GM23338 (cell line): ENCODE results near the gene TSFM. TPM values are rescaled to one million over a fixed set of nuclear protein-coding genes. Genes with fewer than 3 reads are reported as not detected.
A peak's percentile ranks its signal among the peaks of the same experiment; 100 is the strongest.

ENCODE experiments used
- ATAC-seq: fragments of 200-7000 bp; cut with Tn5 transposase; 3 replicates; pipeline ENCODE4 v1.9.1; 2020
- DNase-seq: peaks from one replicate; pipeline ENCODE4 v3.0.0-alpha.2; 2015; ENCODE audit warnings: low spot score
- H2AFZ ChIP-seq: fragments of 200-600 bp; sonication (generic); 2 replicates; pipeline ENCODE4 v1.8.0; 2016; ENCODE audit warnings: antibody characterized with exemption, mild to moderate bottlenecking, moderate library complexity
- H3F3A ChIP-seq: fragments of 200-600 bp; sonication (generic); replicated peaks from 2 replicates; pipeline ENCODE4 v1.8.0; 2017; ENCODE audit warnings: antibody characterized with exemption, mixed run types, low read depth
- H3K27ac ChIP-seq: fragments of 200-600 bp; sonication (generic); 2 replicates; pipeline ENCODE4 v1.6.1; 2016; ENCODE audit warnings: low read depth
- H3K27me3 ChIP-seq: fragments of 200-600 bp; sonication (generic); 2 replicates; pipeline ENCODE4 v1.8.0; 2016; ENCODE audit warnings: mild to moderate bottlenecking, mixed run types, moderate library complexity; ENCODE audit not compliant: insufficient read depth
- H3K36me3 ChIP-seq: fragments of 200-600 bp; sonication (generic); 2 replicates; pipeline ENCODE4 v1.8.0; 2016; ENCODE audit warnings: mild to moderate bottlenecking; ENCODE audit not compliant: insufficient read depth
- H3K4me1 ChIP-seq: fragments of 200-600 bp; sonication (generic); 2 replicates; pipeline ENCODE4 v1.8.0; 2016; ENCODE audit warnings: mild to moderate bottlenecking, moderate library complexity; ENCODE audit not compliant: insufficient read depth
- H3K4me2 ChIP-seq: fragments of 200-600 bp; sonication (generic); 2 replicates; pipeline ENCODE4 v1.7.1; 2017; ENCODE audit warnings: mixed run types
- H3K4me3 ChIP-seq: fragments of 200-600 bp; sonication (generic); 2 replicates; pipeline ENCODE4 v1.6.1; 2016; ENCODE audit warnings: mixed run types
- H3K79me2 ChIP-seq: fragments of 200-600 bp; sonication (generic); replicated peaks from 2 replicates; pipeline ENCODE4 v1.8.0; 2017; ENCODE audit warnings: mild to moderate bottlenecking; ENCODE audit not compliant: insufficient read depth
- H3K9me2 ChIP-seq: fragments of 200-600 bp; sonication (generic); 2 replicates; pipeline ENCODE4 v1.8.0; 2017; ENCODE audit not compliant: insufficient read depth
- H4K20me1 ChIP-seq: fragments of 200-600 bp; sonication (generic); replicated peaks from 2 replicates; pipeline ENCODE4 v1.8.0; 2017; ENCODE audit warnings: mild to moderate bottlenecking; ENCODE audit not compliant: insufficient read depth
- H3K27ac Mint-ChIP-seq: 2 replicates; pipeline ENCODE4 v1.8.0; 2020; ENCODE audit warnings: inconsistent platforms, mild to moderate bottlenecking, moderate library complexity, mixed read lengths
- H3K27me3 Mint-ChIP-seq: 3 replicates; pipeline ENCODE4 v1.8.0; 2022; ENCODE audit warnings: low read depth, mild to moderate bottlenecking, moderate library complexity, mixed read lengths, inconsistent platforms; ENCODE audit not compliant: insufficient read depth, poor library complexity
- H3K36me3 Mint-ChIP-seq: 3 replicates; pipeline ENCODE4 v1.8.0; 2021; ENCODE audit warnings: low read depth, mild to moderate bottlenecking, inconsistent platforms, moderate library complexity, mixed read lengths
- H3K4me1 Mint-ChIP-seq: 3 replicates; pipeline ENCODE4 v1.8.0; 2020; ENCODE audit warnings: mild to moderate bottlenecking, inconsistent platforms, mixed read lengths
- H3K4me3 Mint-ChIP-seq: 3 replicates; pipeline ENCODE4 v1.8.0; 2021; ENCODE audit warnings: moderate library complexity, mild to moderate bottlenecking, inconsistent platforms, mixed read lengths
- H3K9me3 Mint-ChIP-seq: 3 replicates; pipeline ENCODE4 v1.8.0; 2020; ENCODE audit warnings: moderate library complexity, mild to moderate bottlenecking, inconsistent platforms, mixed read lengths
- CREB1 ChIP-seq: fragments of 250-450 bp; sonication (Bioruptor Pico); IDR thresholded peaks from 2 replicates; pipeline ENCODE4 v1.5.0; 2020; ENCODE audit warnings: low read depth, mild to moderate bottlenecking, moderate library complexity
- EZH2 ChIP-seq: fragments of 200-600 bp; sonication (generic); IDR thresholded peaks from one replicate; pipeline ENCODE4 v1.8.0; 2017; ENCODE audit warnings: antibody characterized with exemption, mild to moderate bottlenecking, low read depth; ENCODE audit not compliant: unreplicated experiment
- JUNB ChIP-seq: IDR thresholded peaks from one replicate; pipeline ENCODE4 v1.6.1; 2016; ENCODE audit warnings: antibody characterized with exemption; ENCODE audit not compliant: unreplicated experiment
- POLR2AphosphoS5 ChIP-seq: IDR thresholded peaks from 2 replicates; pipeline ENCODE4 v1.6.1; 2016; ENCODE audit warnings: antibody characterized with exemption, low read depth
- ZNF331 ChIP-seq: fragments of 250-450 bp; sonication (Bioruptor Pico); IDR thresholded peaks from 2 replicates; pipeline ENCODE4 v1.5.0; 2020; ENCODE audit warnings: low read depth, mild to moderate bottlenecking, moderate library complexity
- polyA plus RNA-seq: library from polyadenylated mRNA; unstranded; fragments of >200 nt; fragmentation: Nextera tagmentation; extraction: Ambion mirVana; gene quantifications from 2 replicates; pipeline ENCODE4 v1.2.1, GENCODE V29; 2016
- total RNA-seq: library from RNA; depleted of rRNA; stranded (reverse); fragments of >200 nt; shearing (Covaris generic); gene quantifications from 2 replicates; pipeline ENCODE4 v1.2.3, GENCODE V29; 2014
- TF ChIP-seq, protein P1 (sequence below): IDR thresholded peaks from 2 replicates; pipeline ENCODE4 v1.6.1; 2016; ENCODE audit warnings: antibody characterized with exemption
- TF ChIP-seq, protein P2 (sequence below), 2 experiments: fragments of 200-600 bp in 1 of 2; sonication (generic) in 1 of 2; conservative IDR thresholded peaks; 2 replicates each; pipeline versions ENCODE4 v1.5.1 to v1.6.1; 2016 to 2017; ENCODE audit warnings: antibody characterized with exemption in 2 of 2, low read depth in 2 of 2, mild to moderate bottlenecking in 2 of 2, moderate library complexity in 1 of 2

Gene TSFM
- total and polyA plus RNA-seq, 2 experiments from 2014 or later = 29.5 to 43.1 TPM

DNA sequence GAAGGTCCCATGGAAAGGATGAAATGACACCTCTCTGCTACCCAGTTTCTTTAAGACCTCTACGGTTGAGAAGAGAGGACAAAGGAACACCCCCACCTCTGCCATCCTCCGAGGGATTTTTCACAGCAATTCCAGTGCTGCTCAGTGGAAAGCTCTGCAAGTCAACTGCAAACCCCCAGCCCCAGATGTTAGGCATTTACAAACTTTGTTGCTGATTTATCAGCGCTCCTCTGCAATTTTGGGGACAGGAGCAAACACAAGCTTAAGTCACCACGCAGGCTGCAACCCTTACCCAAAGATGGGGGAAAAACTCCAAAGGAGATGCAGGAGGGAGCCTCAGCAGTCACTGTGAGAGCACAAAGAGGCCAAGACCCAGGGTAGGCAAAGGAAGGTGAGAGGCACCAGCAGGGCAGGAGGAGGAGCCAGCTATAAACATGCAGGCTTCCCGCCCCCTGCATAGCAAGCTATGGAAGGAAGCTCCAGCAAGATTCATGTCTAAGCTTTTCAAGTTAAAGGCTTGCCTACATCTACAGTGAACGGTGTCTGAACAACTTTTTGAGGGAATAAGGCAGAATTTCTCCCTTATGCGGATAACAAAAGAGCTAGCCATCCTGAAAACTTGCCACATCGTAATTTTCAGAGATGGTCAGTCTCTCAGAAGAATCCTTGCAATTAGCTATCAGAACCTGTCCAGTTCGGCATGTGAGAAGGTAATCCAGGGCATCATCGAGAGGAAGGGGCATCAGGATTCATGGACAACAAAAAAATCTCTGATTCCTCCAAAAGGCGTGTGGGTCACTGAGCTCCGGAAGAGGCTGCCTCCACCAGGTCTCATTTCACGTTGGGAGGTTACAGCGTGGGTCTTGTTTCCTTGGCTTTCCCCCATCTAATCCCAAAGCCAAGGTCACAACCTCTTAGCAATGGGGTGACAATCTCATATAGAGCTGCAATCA lies 60.0 kb downstream of the TSFM start:
- peaks cover 48% of the 10 kb centered on the region for H4K20me1 ChIP-seq
- H3K27me3 ChIP-seq = no peaks in the 10 kb centered on the region
- Mint-ChIP-seq H3K4me1 (peaks cover 72% of the 10 kb centered on the region), H3K9me3 (no peaks in the 10 kb centered on the region), H3K27ac (peak overlapping the region; percentile 81), H3K4me3 (peak overlapping the region; percentile 84), H3K27me3 (peaks cover 6% of the 10 kb centered on the region), H3K36me3 (peaks cover 9% of the 10 kb centered on the region; the same call in 2 of the 3 replicates)
- no peak overlapping the region for H2AFZ ChIP-seq
- TF ChIP-seq, protein P1, sequence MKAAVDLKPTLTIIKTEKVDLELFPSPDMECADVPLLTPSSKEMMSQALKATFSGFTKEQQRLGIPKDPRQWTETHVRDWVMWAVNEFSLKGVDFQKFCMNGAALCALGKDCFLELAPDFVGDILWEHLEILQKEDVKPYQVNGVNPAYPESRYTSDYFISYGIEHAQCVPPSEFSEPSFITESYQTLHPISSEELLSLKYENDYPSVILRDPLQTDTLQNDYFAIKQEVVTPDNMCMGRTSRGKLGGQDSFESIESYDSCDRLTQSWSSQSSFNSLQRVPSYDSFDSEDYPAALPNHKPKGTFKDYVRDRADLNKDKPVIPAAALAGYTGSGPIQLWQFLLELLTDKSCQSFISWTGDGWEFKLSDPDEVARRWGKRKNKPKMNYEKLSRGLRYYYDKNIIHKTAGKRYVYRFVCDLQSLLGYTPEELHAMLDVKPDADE = no peak
- TF ChIP-seq ZNF331 (no peak), POLR2AphosphoS5 (no peak), JUNB (no peak), CREB1 (no peak), EZH2 (no peak)
- TF ChIP-seq, protein P2, sequence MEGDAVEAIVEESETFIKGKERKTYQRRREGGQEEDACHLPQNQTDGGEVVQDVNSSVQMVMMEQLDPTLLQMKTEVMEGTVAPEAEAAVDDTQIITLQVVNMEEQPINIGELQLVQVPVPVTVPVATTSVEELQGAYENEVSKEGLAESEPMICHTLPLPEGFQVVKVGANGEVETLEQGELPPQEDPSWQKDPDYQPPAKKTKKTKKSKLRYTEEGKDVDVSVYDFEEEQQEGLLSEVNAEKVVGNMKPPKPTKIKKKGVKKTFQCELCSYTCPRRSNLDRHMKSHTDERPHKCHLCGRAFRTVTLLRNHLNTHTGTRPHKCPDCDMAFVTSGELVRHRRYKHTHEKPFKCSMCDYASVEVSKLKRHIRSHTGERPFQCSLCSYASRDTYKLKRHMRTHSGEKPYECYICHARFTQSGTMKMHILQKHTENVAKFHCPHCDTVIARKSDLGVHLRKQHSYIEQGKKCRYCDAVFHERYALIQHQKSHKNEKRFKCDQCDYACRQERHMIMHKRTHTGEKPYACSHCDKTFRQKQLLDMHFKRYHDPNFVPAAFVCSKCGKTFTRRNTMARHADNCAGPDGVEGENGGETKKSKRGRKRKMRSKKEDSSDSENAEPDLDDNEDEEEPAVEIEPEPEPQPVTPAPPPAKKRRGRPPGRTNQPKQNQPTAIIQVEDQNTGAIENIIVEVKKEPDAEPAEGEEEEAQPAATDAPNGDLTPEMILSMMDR (conservative IDR thresholded peaks at IDR 0.05; ENCODE audit: low read depth in 2 of 2) = no peak
- DNase-seq (peak; percentile 85), ATAC-seq (peak; percentile 26)
- peaks cover 85% of the 10 kb centered on the region for H3K79me2 ChIP-seq
- H3K4me3 ChIP-seq = peak overlapping the region; percentile 48
- H3F3A ChIP-seq = peaks cover 9% of the 10 kb centered on the region
- no peaks in the 10 kb centered on the region for H3K9me2 ChIP-seq
- peak overlapping the region; percentile 97 for H3K4me2 ChIP-seq
- H3K4me1 ChIP-seq = peaks cover 70% of the 10 kb centered on the region
- H3K36me3 ChIP-seq = no peaks in the 10 kb centered on the region
- H3K27ac ChIP-seq = peak overlapping the region; percentile 82

DNA sequence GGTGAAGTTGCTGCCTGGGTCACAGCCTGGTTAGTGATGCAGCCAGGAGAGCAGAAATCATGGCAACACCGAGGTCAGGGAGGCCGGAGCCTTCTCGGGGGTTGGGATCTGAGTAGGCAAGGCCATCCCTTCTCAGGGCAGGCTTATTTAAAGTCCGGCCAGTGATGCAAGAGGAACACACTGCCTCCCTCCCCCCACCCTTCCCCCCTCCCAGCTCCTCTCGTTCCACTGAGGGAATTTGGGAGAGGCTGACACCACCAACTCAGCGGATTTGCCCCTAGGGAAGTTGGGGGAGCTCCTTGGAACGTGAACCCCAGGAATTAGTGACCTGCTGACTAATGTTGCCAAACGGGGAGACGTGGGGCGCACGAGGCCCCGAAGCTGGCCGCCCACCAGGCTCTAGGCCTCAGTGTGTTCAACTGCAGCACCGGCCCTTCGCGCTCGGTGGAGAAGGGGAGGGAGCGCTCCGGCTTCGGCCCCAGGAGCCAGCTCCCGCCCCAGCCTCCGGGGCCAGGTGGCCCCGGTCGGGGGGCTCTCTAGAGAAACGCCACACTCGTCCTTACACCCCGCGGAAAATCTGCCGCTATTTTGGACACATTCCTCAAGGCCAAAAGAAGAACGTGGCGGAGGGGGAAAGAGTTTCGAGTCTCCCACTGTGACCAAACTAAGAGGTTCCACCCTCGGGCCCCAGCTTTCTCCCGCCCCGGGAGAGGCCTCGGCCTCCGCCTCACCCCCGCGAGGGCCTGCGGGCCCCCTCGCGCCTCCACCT lies 62.3 kb downstream of the TSFM start:
- Histone ChIP-seq H3K4me1 (peaks cover 58% of the 10 kb centered on the region), H3K79me2 (peaks cover 62% of the 10 kb centered on the region), H3K4me2 (peak overlapping the region; percentile 97), H2AFZ (no peak overlapping the region), H3F3A (peaks cover 5% of the 10 kb centered on the region; the same call in 1 of the 2 replicates), H3K27me3 (no peaks in the 10 kb centered on the region), H3K36me3 (no peaks in the 10 kb centered on the region), H3K9me2 (no peaks in the 10 kb centered on the region), H3K27ac (peak overlapping the region; percentile 100), H3K4me3 (peak overlapping the region; percentile 99), H4K20me1 (peaks cover 33% of the 10 kb centered on the region)
- TF ChIP-seq CREB1 (no peak), POLR2AphosphoS5 (peak; percentile 53)
- peak; percentile 82 for DNase-seq
- Mint-ChIP-seq H3K4me1 (peaks cover 60% of the 10 kb centered on the region), H3K36me3 (peaks cover 9% of the 10 kb centered on the region; the same call in 2 of the 3 replicates), H3K9me3 (no peaks in the 10 kb centered on the region), H3K27ac (peak overlapping the region; percentile 97), H3K4me3 (peak overlapping the region; percentile 84), H3K27me3 (peaks cover 13% of the 10 kb centered on the region)
- ATAC-seq = peak; percentile 16
